IPS-11a (cell line): Measurements from ENCODE around the gene RBM20.
"Not testable (repeated sequence)": the region's sequence is repeated elsewhere in the genome, so short reads cannot be mapped to it uniquely, and the experiment has no call there.

Experiments
- H3K4me3 ChIP-seq: one replicate; pipeline ENCODE4 v1.5.1; 2013; ENCODE audit warnings: low read depth, low read length, control low read depth

The RBM20 gene

DNA sequence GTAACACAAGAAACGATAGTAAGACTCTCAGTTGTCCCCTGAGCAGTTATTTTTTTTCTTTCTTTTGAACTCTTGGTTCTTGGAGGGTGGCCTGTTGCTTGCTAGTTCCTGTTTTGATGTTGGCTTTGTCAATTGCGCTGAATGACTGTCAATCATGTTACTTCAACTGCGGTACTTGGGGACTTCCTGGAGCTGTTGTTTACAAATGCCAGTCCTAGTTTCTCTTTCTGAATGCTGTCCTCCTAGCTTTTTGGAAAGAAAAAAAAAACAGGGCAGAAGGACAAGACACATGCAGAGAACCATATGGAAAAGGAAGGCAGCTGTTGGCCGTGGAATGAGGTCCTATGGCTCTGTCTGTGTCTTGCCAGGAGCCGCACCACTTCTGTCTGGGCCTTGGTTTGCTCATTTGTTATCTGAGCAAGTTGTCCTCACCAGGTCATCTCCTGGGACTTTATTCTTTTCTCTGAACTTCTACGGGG is 220.6 kb downstream of the RBM20 start:
- H3K4me3 ChIP-seq, result no peak overlapping the region

DNA sequence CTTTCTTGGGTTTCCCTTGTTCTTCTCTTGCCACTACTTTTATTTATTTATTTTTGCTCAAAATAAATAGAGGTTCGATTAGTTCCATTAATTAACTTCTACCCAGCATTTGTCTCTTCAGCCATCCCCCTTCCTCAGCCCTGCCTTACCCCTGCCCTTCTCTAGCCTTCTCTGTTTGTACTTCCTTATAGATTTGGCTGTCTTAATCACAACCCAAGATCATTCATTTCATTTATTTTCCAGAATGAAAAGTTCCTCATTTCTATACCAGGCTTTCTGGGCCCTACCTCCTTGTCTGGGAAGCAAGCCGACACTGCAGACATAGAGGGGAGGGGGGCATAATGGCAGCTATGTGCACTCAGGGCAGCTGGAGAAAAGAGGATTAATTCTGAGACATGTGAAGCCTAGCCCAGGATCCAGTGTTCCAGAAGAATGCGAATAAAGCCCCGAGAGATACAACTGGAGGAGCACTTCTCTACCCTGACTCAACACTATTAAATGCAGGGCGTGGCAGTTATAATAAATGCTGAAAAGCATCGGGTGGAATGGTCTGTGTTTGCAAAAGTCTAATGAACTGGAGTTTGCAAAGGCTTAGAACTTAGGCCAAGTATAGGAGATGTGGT is 221.2 kb downstream of the RBM20 start:
- H3K4me3 ChIP-seq, result no peak overlapping the region

DNA sequence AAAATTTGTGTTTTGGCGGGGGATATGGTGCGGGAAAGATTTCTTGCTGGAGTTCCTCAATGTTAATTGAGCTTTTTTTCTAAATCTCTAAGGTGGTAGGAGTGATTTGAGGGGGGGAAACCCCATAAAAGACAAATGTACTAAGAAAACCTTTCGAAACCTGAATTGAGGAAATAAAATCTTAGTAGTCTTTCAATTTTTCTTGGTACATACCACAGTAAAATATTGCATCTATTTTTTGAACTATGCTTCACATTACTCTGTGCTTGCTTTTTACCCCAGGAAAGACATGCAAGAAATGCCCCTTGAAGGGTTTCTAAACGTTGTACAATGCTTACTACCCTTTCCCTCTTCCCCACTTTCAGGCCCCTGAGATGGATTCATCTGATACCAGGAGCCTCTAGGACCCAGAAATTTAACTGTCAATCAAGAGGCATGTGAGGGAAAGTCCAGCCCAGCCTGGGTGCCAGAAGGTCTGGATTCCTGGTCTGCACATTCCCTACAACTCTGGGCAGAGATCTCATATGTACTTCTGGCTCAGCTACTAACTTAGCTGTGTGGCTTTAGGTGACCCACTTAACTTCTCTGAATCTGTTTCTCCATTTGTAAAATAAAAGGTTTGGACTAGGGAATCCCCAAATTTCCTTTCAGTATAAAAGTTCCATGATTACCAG is 221.8 kb downstream of the RBM20 start:
- no peak overlapping the region for H3K4me3 ChIP-seq

DNA sequence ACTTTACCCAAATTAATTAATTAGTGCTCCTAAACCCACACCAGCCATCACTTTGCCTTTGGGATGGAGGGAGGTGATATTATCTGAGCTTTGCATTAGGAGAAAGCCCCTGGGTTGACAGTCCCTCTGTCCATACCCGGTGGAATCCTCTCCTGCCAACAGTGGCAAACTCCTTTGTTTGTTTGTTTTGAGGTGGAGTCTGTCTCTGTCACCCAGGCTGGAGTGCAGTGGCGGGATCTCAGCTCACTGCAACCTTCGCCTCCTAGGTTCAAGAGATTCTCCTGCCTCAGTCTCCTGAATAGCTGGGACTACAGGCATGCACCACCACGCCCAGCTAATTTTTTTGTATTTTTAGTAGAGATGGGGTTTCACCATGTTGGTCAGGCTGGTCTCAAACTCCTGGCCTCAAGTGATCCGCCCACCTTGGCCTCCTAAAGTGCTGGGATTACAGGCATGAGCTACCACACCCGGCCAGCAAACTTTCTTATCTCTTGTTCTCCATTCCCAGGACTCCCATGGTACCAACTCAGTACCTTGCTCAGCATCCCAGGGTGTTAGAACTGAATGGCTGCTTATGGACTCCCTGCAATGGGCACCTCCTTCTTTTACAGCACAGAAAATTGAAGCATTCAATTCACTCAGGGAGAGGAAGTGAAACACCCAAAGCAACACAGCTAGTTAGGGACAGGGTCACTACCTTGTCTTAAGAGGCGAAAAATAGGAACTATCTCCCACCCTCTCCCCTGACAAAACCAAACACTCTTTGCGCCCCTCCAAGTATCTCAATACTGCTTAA is 223.1 kb downstream of the RBM20 start:
- H3K4me3 ChIP-seq, result not testable (repeated sequence)

DNA sequence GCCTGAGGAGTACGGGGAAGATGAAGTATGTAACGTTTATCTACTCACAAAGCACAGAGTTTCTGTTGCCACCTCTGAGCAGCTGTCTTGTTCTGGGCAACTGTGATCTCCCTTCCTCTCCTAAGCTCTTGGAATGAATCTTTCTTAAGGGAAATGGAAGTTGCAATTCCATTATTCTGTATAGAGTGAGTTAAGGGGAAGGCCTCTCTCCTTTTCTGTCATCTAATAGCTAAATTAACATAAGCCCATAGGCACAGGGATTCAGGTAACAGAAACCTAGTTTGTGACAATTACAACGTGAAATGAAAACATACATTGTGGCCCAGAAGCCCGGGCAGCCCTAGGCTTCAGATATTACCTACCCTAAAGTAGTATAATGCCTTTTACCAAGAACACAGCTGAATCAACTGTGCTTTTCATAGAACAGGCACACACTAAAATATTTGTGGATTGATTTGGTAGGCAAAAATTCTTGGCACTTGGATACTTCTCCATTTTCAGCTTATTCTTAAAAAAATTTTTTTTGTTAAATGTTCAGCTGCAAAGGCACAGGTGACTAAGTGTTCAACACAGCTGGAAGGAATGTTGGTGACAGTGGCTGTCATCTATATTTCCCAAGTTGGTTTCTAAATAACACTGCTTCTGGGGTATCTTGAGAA is 223.8 kb downstream of the RBM20 start:
- no peak overlapping the region for H3K4me3 ChIP-seq

DNA sequence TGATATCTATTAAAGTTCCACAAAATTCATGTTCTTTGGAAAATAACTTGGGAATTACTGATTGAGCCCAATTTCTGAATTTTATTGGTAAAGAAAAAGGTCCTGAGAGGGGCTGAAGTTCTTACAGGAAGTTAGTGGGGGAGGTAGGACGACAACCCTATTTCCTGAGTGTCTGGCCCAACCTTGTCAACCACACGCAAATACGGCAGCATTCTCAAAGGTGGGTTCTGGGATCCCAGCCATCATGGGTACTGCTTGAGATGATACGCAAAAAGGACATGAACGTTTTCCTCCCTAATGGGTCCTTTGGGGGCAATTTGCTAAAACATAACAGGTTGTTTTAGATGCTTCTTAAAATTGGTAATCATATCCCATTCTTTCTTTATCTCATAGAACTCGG is 224.8 kb downstream of the RBM20 start:
- no peak overlapping the region for H3K4me3 ChIP-seq

DNA sequence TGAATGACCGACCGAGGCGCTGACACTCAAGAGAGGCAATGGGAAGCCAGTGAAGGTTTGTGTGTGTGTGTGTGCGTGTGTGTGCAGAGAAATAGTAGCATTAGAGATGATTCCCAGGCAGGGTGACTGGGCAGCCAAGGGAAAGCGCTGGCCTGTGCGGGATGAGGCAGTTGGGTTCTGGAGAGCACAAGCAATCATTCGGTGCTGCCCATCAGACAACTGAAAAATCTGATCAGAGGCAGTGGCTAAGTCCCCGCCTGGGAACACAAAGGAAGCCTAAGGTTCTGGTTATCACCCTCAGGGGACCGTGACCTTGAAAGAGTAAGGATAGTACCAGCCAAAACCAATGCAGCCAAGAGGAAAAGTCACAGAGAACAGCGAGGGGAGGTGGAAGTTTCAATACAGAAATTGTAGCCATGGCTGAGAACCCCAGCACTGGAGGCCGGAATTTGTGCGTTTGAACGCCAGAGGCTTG is 226.7 kb downstream of the RBM20 start:
- no peak overlapping the region for H3K4me3 ChIP-seq

DNA sequence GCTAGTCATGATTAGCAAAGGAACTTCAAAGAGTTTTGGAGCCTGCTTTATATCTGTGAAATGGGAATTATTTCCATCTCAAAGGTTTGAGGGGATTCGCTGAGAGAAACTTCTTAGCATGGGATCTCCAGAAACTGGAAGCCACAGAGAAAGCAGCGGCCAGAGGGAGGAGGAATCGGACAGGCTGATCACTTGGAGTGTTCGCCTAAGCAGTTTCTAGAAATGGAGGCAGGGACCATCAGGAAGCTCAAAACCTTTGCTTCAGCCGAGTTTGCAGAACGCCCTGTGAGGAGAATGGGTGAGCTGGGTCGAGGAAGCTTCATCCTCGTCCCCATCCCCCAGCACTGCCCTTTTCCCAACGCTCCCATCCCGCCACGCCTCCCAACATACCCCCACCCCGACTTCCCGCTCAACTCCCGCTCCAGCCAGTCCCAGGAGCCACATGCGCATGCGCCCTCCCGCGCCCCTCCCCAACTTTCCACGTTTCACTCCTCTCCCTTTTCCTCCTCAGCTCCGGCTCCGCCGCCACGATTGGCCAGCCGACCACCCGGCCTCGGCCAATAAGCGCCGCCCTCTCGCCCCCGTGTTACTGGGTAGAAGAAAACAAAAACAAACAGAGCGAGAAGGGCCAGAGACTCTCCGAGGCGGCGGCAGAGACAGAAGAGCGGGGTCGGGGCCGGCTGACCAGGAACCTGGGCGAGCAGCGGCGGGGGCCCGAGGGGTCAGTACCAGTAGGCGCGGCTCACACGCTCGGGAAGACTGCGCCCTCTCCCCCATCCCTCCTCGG is 227.4 kb downstream of the RBM20 start, which contains the start of gene PDCD4:
Gene PDCD4 (plus strand): TSS at position 631 of the 787 bp plus-strand sequence. CDS start 4,100 bp downstream, outside the sequence.
- peak within 1 kb of the TSS; percentile 59 for H3K4me3 ChIP-seq

DNA sequence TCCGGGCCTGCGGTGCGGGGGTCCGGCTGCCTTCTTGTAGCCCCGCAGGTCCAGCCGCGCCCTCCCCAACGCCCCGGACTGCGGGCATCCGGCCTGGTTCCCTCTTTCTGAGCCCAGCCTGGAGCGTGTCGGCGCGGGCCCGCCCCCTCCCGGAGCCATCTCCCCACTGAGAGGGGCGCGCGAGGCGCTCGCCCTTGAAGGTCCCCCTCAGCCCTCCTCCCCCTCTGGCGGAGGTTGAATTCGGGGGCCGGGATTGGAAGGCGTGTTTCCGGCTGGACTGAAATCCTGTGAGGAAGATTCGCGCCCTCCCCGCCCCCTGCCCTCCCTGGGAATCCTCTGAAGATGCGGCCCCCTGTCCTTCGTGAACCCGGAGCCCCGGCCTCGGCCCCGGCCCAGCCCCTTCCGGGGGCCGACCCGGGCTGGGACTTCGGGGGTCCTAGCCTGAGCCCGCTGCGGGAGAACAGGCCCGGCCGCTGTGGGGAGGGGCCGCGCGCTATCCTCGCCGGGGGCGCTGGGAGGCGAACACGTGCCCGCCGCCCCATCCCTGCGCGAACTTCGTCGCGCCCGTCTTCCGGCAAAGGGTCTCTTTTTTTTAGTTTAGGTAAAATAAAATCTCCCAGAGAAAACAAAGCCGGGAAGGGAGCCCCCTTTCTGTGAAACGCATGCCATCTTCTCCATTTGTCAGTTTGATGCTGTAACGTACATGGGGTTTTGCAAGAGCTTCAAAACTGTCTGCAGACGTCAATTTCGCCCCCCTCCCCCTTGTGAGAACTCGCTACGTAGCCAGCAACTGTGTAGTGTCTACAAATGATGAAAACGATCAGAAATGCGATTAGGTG is 228.2 kb downstream of the RBM20 start:
- H3K4me3 ChIP-seq, result peak overlapping the region; percentile 59

DNA sequence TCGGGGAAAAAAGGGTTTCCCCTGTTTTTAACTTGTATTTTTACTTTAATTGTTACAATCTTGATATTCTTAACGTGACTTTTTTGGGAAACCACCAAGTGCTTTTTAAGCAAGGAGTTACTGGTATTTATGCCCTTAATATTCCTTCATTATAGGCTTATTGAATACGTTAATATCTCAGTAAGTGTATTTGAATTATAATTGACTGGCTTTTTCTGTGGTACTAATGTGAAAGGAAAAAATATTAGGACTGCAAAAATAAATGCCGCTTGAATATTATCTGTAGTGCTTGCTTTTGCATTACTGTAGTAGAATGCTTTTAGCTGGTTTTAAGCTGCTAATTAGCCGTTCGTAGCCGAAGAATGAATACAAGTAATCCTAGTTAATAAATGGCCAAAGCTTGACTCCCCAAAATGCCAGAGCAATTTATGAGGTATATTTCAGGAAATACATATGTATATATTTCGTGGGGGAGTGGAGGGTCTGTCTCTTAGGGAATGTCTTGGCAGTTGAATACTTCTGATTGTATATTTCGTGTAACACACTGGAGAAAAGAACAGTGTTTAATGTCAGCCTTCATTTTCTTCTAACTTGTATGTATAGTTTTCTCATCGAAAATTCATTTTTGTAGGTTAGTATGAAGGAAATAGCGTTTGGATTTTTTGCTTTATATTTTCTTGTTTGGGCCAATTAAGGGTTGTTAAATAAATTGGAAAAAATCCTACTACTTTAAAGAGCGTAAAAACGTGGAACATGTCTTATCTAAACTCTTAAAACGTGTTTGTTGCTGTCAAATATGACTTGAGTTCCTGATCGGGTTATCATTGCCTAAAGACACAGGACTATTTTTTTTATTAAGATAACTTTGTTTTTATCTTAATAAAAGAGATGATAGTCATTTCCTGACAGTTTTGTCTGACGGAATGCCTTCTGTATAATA is 229.1 kb downstream of the RBM20 start:
- peak overlapping the region; percentile 59 for H3K4me3 ChIP-seq

DNA sequence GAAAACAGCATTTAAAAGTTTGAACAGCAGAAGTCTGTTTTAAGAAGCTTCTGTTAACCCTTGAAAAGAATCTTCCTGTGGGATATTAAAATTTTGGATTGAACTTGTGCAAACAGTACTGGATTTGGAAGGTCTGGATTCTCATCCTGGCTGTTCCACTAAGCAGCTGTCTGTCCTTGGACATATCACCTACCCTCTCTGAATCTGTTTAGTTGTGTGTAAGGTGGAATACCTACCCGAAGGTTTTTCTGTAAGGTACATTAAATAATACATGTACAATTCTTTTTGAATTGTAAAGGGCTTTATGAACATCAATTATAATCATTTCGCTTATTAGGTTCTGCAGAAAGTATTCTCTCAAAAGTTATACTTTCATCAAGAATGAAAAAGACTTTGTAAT is 229.8 kb downstream of the RBM20 start:
- H3K4me3 ChIP-seq, result no peak overlapping the region

DNA sequence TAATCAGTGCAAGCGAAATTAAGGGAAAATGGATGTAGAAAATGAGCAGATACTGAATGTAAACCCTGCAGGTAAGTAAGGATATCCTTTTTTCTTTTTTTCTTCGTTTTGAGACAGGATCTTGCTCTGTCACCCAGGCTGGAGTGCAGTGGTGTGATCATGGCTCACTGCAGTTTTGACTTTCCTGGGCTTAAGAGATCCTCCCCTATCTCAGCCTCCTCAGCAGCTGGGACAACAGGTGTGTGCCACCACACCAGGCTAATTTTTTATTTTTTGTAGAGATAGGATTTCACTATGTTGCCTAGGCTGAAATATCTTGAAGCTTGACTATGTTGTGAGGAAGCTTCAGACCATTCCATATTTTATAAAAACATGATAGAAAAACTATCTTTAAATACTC is 231.9 kb downstream of the RBM20 start:
- no peak overlapping the region for H3K4me3 ChIP-seq

DNA sequence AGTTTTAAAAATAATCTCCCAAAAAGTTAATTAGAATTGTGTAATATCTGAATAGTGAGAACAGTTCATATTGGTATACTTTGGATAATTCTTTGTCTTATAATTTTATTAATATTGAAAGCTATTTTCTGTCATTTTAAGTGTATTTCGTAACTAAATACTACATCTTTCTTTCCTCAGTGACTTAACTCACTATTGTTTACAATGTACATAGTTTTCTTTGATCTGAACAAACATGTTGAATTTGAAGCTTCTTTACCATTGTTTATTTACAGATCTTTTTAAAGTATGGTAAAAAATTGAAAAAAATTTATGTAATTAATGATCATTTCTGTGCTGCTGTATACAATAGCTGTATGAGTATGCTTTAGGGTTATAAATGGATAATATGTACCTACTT is 232.7 kb downstream of the RBM20 start:
- no peak overlapping the region for H3K4me3 ChIP-seq

DNA sequence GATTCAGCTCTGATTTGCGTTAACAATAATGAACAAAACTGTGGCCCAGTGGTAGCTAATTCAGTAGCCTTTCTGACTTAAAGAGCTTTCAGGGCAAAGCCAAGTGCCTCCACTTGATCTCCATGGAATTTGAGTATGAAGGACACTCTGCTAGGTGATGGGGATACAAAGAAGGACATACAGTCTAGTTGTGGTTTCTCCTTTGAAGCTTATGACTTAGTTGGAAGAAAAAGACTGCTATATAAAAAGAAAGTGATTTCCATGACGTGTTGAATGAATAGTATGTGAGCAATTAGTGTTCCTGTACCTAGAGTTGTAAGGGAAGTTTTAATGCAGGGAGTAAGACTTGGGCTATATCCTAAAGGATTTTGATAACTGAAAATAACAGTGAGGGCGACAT is 235.9 kb downstream of the RBM20 start:
- H3K4me3 ChIP-seq, result no peak overlapping the region

DNA sequence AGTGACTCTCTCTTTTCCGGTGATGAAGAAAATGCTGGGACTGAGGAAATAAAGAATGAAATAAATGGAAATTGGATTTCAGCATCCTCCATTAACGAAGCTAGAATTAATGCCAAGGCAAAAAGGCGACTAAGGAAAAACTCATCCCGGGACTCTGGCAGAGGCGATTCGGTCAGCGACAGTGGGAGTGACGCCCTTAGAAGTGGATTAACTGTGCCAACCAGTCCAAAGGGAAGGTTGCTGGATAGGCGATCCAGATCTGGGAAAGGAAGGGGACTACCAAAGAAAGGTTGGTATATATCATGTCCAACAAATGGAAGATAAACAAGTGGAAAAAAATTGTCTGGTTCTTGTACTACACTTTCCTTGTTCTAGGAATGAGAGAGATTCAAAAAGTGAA is 237.1 kb downstream of the RBM20 start:
- H3K4me3 ChIP-seq, result no peak overlapping the region

DNA sequence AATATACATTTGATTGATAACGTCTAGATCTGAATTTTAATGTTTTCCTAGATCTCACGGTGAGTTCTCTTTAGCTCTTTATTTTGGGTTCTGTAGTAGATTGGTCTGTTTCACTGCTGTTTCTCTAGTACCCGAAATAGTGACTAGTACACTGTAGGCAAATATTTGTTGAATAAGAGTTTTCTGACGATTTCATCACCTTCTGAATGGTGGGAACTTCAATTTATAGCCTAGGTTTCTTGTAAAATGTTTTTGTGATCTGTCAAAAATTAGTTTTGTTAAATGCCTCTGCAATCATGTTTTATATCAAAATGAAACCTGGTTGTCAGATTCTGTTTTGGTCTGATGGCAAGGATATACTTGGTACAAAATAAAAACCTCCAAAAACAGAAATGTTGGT is 237.8 kb downstream of the RBM20 start:
- H3K4me3 ChIP-seq, result no peak overlapping the region

DNA sequence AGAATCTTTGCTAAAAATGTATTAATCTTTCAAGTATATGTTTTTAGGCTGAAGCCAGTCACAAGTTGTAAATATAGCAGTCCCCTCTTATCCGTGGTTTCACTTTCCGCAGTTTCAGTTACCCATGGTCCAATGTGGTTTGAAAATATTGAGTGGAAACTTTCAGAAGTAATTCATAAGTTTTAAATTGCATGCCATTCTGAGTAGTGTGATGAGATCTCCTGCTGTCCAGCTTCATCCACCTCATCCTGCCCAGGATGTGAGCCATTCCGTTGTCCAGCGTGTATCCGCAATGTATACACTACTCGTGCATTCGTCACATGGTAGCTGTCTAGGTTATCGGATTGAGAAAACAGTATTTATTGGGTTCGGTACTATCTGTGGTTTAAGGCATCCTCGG is 239.8 kb downstream of the RBM20 start:
- H3K4me3 ChIP-seq, result no peak overlapping the region

DNA sequence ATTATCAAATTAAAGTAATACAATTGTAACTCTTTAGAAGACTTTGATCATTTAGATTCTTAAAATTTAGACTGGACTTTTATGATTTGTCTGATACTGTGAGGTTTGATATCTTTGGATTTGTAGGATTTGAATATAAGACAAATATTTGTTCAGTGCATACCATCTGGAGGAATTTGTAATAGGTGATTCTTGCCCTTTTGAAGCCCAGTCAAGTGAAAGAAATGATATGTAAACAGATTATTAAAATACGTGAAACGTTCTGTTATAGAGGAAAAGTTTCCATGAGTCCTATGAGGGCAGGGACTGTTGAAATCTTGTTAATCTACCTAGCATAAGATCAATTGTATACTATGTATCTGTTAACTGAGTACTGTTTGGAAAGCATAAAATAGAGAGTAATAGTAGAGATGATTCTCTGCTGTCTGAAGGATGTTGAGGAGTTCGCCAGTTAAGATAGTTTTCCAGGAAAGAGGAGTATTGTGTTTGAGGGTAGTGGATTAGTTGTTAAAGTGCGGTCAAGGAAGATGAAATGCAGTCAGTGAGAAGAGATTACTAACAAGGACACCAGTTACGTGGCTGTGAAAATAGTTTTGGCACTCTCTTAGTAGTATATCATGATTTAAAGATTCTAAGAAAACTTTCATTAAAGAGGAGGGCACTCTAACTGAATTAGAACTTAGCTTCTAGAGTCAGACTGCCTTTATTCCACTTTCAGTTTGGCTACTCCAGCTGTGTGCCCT is 242.0 kb downstream of the RBM20 start:
- no peak overlapping the region for H3K4me3 ChIP-seq
